Neural progenitor cell (in vitro differentiated cells): ENCODE results near the gene P3H1.

Experiments used
- EZH2phosphoT487 ChIP-seq: fragments of 200-600 bp; sonication (generic); IDR thresholded peaks from 2 replicates; pipeline ENCODE4 v1.6.1; 2017; ENCODE audit warnings: antibody characterized with exemption
- TF ChIP-seq, protein P1 (sequence below): fragments of 200-600 bp; sonication (generic); IDR thresholded peaks from 2 replicates; pipeline ENCODE4 v1.5.1; 2017; ENCODE audit warnings: antibody characterized with exemption, mild to moderate bottlenecking

DNA sequence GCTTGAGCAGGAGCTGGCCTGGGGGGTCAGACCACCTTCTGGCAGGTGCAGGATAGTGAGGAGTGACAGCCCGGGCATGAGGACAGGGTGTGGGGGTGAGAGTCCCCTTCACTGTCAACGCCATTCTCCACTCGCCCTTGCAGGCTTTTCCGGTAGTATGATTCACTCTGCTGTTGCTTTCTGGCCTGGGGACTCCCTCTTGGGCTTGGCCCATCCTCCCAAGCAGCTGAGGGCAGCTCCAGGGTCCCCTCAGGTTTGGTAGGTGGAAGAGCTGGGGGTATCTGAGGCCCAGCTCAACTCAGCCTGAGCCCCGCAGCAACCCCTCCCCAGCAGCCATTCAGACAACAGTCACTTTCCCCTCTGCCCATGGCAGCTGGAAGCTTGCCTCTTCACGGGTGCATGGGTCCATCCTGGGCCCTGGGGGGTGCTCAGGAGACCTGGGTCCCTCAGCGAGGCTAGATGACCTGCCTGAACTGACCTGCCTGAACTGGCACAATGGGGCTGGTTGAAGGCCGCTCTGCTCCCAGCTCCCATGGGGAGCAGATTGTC is 28.1 kb downstream of the P3H1 start:
- TF ChIP-seq, protein P1, sequence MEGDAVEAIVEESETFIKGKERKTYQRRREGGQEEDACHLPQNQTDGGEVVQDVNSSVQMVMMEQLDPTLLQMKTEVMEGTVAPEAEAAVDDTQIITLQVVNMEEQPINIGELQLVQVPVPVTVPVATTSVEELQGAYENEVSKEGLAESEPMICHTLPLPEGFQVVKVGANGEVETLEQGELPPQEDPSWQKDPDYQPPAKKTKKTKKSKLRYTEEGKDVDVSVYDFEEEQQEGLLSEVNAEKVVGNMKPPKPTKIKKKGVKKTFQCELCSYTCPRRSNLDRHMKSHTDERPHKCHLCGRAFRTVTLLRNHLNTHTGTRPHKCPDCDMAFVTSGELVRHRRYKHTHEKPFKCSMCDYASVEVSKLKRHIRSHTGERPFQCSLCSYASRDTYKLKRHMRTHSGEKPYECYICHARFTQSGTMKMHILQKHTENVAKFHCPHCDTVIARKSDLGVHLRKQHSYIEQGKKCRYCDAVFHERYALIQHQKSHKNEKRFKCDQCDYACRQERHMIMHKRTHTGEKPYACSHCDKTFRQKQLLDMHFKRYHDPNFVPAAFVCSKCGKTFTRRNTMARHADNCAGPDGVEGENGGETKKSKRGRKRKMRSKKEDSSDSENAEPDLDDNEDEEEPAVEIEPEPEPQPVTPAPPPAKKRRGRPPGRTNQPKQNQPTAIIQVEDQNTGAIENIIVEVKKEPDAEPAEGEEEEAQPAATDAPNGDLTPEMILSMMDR, result no peak
- TF ChIP-seq EZH2phosphoT487, result no peak
